ENCODE data around the gene TEPSIN.

Gene TEPSIN, protein sequence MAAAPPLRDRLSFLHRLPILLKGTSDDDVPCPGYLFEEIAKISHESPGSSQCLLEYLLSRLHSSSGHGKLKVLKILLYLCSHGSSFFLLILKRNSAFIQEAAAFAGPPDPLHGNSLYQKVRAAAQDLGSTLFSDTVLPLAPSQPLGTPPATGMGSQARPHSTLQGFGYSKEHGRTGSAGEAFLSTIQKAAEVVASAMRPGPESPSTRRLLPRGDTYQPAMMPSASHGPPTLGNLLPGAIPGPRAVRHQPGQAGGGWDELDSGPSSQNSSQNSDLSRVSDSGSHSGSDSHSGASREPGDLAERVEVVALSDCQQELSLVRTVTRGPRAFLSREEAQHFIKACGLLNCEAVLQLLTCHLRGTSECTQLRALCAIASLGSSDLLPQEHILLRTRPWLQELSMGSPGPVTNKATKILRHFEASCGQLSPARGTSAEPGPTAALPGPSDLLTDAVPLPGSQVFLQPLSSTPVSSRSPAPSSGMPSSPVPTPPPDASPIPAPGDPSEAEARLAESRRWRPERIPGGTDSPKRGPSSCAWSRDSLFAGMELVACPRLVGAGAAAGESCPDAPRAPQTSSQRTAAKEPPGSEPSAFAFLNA

DNA sequence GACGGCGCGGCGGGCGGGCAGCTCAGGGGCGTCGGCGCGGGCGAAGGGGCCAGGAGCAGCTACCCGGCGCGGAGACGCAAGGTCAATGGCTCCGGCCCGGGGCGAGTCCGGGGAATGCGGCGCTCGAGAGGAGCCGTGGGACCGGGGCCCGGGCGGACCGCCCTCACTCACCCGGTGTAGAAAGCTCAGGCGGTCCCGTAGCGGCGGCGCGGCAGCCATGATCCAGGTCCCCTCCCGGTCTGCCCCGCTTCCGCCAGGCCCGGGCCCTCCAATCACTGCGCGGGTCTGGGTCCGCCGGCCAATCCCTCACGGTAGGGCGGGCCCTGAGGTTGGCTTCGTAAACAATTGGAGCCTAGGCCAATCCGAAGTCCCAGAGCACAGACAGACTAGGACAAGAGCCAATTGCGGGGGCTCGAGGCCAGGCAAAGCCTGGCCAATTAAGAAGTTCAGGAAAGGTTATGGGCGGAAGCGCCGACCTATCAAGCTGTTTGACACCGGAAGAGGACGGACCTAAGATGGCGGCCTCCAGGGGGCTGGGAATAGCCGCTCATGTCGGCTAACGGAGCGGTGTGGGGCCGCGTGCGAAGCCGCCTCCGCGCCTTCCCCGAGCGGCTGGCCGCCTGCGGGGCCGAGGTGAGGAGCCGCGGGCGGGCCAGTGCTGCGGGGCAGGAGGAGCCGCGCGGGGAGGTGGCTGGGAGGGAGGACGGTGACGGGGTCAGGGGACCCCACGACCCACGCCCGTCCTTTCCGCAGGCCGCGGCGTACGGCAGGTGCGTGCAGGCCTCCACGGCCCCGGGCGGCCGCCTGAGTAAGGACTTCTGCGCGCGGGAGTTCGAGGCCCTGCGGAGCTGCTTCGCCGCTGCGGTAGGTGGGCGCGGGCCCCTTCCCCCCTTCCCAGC is at the start of gene TEPSIN, which contains the start of gene NDUFAF8:
Gene TEPSIN (minus strand): TSS at position 241 of the 899 bp plus-strand sequence. CDS start 22 bp downstream, at position 219.
Gene NDUFAF8 (plus strand): TSS at position 504 of the 899 bp plus-strand sequence. CDS start 46 bp downstream, at position 550.
- DNase-seq (ENCODE audit: low spot score) = peak; percentile 100

DNA sequence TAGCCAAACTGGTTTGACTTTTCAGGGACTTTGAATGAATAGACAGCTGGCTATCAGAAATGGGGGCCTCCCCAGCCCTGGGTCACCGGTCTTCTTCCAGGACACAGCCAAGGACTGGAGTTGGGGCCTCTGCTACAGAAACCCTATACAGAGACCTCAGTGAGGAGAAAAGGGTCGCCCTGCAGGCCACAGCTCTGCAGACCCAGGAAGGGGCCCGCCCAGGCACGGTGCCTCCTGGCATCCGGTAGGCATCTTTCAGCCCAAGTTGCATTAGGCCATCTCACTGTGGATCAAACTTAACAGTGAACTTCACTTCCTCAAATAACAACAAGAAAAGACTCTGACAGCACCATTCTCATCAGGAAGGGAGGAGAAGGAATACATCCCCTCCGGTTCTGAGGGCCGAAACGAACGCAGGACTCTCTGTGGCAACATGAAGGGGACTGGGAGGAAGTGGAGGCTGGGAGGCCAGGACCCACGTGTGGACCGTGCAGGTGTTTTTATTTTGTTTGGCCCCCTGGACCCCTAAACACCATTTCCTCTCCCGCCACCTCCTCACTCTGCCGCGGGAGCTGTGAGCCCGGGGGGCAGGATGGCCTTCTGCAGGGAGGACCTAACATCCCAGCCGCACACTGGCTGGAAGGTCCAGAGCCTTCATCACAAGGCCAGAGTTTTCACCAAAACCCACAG is 49.0 kb upstream of the TEPSIN start:
- DNase-seq (ENCODE audit: low spot score) = no peak

DNA sequence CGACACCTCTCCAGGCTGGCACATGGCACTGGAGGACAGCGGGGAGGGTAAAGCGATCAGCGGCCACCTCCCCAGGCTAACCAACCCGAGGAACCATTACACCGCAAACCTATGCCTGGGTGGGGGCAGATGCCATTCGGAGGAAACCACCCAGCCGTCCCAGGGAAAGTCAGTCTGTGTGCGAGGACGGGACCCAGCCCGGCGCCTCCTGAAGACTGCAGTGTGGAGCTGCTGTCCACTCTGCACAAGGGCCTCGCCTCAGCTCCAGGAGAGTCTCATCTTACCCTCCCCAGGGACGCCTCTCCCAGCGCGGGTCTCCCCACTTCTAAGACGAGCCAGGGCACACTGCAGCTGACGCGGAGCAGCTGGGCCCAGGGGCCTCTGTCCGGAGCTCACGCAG is 48.3 kb upstream of the TEPSIN start:
- no peak for DNase-seq (ENCODE audit: low spot score)

DNA sequence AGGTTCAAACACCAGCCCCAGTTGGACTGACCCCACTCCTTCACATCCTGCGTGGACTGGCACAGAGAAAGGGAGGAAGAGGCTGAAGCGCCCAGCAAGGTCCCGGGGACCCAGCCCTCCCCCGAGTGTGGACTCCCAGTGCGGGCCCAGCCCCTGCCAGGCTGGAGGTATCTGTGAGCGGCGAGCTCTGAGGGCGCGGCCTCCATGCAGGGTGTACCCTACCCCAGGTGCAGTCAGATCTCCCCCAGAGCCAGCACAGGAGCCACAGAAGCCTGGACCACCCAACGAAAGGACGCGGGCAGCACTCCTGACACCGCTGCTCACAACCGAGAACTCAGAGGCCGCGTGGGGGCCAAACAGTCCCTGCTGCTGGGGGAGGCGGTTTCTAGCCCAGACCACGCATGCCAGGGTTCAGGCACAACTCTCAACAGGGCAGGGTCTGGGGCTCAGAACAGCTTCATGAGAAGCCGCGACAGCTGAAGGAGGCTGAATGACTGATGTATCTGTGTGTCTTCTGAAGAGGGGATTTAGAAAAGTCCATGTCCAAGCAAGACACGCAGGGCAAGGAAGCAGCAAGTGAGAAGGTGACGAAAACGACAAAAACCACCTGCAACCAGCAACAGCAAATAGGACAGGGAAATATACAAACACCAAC is 47.8 kb upstream of the TEPSIN start:
- DNase-seq (ENCODE audit: low spot score) = no peak

DNA sequence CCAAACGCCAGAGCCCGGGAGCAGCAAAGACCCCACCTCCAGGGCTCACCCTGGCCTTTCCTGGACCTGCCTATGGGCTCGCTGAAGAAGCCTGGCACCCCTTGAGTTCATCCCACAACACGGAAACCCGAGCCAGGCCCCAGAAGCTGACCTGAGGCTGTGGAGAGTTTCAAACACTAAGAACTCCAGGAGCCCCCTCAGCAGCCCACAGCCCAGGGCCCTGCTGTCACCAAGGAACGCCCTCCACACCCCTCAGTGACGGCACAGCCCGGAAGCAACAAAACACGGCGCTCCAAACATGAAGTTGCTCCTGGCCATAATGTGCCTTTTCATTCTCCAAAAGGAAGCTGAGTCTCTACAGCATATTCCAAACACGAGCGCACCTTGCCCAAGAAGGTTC is 47.0 kb upstream of the TEPSIN start:
- DNase-seq (ENCODE audit: low spot score) = no peak

DNA sequence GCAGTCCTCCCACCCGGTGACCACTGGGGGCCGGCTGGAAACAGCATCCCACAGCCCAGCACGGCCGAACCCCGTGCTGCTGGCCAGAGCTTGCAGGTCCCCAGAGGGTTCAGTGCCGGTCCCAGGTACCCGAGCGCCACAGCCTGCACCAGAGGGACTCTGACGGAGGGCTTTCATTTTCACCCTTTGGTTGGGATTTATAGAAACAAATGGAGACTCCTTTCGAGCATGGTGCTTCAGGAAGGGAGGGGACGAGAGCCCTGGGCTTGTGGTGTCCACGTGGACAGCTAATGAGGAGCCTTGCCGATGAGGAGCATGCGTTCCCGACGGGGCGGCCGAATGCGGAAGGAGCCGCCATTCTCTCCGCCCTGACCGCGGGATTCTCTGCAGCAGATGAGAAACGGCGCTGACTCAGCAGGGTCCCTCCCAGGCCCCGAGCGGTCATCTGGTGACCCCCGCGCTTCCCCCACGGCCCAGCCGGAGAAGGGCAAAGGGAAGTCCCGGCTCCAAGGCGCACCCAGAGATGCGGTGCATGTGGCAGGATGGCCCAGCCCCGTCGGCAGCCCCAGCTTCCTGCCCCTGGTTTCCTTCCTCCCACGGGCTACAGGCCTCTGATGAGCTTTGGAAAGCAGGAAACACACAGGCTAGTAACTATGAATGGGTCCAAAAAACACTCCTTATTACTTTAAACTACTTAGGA is 46.5 kb upstream of the TEPSIN start:
- no peak for DNase-seq (ENCODE audit: low spot score)

DNA sequence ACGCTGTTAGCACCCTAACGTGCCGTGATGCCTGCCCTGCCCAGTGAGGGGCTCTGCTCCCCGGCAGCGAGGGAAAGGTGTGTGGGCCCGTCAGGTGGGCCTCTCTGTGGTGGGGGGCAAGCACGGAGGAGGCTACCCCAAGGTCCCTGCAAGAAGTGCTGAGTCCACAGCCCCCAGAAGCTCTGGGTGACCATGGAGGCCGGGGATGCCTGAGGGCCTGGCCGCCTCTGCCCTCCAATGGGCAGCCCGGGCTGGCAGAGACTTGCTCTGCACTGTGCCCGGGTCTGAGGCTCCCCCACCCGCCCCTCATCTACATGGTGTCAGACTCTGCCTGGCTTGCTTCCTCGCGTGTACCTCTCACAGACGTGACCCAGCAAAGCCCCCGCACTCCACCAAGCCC is 44.0 kb upstream of the TEPSIN start:
- no peak for DNase-seq (ENCODE audit: low spot score)

DNA sequence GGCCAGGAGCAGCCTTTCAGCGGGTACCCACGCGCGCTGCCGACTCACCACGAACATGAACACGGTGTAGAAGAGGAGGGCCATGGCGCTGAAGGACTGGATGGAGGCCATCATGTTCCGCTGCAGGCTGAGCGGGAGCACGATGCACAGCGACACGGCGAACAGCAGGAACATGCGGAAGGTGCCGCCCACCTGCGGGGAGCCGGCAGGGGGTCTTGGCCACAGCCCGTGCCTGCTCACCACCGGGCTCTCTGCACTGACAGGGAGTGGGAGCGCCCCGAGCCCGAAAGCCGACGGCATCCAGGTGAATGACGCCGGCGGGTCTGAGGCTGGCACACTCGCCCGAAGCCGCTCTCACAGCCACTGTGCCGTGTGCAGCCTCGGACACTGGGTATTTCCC is 43.3 kb upstream of the TEPSIN start:
- DNase-seq (ENCODE audit: low spot score) = no peak

DNA sequence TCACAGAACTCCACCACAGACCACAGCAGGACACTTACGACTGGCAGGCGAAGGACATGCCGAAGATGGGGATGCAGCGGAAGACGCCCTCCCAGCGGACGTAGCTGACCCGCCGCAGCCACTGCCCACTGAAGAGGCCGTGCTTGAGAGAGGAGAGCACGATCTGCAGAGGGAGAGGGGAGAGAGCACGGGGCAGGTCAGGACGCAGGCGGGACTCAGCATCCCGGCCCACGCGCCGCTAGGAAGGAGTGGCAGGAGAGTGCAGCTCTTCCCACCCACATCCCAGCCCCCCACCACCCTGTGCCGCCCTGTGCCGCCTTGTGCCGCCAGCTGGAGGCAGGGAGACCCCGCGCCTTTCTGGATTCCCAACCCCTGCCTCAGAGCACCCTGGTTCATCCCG is 41.7 kb upstream of the TEPSIN start:
- DNase-seq (ENCODE audit: low spot score) = no peak

DNA sequence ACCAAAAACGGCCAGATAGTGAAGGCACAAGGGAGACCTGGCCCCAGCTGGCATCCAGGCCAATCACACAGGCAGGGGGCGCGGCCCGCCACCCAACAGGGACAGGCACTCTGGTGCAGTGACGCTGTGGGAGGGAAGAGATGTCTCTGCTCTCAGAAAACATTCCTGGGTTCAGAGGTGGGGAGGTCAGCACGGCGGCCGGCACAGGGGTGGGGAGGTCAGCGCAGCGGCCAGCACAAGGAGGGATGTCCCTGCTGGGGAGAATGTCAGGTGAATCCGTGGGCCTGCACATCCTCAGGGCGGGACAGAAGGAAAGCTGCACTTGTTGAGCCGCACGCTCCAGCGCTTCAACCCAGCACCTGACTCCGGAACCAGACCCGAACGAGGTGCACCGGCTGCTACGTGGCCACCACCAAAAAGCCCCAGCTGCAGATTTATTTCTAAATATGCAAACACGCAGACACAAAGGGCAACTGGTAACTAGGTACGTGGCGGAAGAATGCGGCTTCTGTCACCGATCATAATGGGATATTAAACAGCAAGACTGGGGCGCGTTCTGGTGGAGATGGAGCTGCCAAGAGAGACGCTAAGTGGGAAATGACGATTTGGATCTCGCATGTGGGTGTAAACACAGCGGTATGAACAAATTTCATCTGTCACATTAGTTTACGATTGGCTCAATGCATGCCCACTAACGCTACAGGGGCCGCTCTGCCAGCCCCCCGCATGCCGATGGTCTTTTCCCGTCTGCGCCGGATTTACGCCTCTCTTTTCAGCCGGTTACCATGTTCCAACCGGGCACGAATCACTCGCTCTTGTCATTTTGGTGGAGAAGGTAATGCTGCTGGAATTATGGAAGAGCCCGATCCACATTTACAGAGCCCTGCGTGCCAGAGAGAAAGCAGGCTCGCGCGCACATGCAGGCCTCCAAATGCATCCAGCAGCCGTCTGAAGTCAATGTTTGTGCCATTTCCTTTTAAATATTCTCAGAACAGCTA is 40.7 kb upstream of the TEPSIN start:
- DNase-seq (ENCODE audit: low spot score) = no peak

DNA sequence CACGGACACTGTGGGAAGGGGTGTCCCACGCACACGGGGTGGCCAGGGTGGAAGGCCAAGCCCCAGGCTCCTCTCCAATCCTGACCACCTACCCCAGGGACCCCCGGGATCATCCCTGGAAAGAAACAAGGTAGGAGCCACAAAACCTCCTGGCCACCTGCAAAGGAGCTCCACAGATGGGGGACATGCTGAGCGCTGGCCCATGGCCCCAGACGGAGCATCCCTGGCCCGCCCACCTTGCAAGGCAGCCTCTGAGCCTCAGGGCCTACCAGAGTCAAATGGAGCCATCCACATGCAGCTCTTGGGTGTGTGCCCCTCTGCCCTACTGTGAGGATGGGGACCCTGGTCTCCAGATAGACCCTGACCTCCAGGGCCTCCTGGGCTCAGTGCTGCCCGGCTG is 40.0 kb upstream of the TEPSIN start:
- DNase-seq (ENCODE audit: low spot score) = no peak

DNA sequence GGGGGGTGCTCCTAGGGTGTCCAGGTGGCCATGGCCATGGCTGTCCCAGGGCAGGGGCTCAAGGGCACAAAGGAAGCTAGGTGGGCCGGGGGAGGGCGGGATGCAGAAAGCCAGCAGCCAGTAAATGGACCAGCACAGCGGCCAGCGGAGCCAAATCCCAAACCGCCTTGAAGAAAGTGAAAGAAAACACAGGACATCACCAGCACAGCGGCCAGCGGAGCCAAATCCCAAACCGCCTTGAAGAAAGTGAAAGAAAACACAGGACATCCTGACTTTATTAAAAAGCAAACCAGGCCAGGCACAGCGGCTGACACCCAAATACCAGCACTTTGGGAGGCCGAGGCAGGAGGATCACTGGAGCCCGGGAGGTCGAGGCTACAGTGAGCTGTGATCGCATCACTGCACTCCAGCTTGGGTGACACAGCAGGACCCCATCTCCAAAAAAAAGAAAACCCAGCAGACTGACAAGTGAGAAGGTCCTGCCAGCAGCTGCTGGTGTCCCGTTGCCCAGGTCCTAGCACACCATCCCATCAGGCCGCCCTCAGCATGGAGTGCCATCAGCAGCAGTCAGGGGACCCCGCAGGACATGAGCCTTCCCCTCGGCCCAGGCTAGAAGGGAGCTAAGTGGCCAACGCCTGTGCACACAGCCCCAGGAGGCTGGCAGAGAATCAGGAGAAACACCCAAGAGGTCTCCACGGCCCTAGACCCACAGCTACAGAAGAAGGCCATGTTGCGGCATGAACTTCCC is 39.3 kb upstream of the TEPSIN start:
- no peak for DNase-seq (ENCODE audit: low spot score)

DNA sequence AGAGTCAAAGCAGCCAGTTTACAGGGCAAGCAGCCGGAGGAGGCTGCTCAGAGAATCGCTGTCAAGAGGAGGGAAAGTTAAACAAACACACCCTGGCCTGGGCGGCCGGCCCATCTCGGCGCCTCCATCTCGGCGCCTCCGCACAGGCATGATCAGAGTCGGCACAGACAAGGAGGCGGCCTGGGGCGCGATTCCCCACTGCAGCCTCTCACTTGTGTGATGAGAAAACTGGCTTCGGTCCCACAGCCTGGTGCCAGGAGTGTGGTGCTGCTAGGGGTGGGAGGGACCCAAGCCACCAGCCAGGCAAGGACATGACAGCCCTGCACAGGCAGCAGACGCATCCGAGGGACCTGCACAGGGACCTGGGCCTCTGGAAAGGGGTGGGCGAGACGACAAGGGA is 38.6 kb upstream of the TEPSIN start:
- no peak for DNase-seq (ENCODE audit: low spot score)

DNA sequence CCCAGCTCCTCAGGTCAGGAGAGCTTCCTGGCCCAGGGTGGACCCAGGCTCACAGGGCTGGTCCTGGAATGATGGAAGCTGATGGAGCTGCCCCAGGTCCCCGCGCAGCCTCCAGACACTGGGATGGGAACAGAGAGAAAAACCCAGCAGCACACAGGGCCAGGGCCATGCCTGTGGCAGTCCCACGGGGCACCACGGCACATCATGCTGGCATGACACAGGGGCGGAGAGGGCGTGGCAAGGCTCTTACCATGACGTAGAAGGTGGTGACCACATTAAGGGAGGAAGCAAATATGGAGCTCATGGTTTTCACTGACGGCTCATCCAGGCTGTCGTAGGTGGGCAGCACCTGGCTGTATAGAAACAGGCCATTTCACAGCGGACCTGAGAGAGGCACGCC is 37.9 kb upstream of the TEPSIN start:
- DNase-seq (ENCODE audit: low spot score) = no peak

DNA sequence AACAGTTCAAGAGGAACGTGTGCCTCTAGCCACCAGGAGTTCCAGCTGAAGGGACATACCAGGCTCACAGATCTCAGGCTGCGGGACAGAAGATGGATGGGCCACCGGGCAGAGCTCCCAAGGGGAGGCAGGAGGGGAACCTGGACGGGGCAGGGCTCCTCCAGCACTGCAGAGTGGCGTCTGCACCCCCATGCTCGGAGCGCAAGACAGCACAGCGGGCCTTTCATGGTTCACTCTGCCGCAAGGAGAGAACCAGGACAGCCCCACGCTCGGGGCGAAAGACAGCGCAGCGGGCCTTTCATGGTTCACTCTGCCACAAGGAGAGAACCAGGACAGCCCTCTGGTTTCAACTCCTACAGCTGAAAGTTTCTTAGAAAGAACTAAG is 35.6 kb upstream of the TEPSIN start:
- DNase-seq (ENCODE audit: low spot score) = no peak

DNA sequence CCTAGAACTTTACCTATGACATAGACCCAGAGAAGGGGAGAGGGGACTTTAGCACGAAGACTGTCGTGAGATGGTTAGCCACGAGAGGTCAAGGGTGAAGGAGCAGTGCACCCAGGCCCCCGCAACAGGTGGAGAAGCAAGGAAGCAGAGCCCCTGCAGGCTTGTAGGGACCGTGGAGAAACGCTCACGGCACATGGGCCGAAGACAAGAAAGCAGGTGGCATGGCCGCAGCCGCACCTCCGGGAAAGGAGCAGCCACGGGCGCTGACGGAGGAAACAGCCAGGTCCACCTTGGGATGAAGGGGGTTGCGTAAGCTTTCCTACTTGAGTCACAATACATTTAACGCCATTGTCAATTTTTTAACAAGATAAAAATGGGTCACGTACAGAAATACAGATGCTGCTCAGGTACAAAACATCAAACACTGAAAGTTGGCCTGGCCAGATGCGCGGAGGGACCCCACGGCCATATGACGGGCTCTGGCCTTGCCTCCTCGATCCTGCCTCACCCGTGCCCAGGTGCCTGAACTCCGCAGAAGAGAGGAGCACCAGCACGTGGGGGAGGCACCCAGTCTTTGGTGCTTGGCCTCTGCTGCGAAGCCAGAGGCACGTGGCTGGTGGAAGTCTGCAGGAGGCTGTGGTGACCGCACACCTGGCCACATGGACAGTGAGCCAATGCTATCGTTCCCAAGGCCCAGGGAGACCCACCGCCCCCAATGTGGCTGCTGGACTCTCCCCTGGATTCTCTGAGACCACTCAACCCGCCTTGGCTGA is 35.0 kb upstream of the TEPSIN start:
- no peak for DNase-seq (ENCODE audit: low spot score)

DNA sequence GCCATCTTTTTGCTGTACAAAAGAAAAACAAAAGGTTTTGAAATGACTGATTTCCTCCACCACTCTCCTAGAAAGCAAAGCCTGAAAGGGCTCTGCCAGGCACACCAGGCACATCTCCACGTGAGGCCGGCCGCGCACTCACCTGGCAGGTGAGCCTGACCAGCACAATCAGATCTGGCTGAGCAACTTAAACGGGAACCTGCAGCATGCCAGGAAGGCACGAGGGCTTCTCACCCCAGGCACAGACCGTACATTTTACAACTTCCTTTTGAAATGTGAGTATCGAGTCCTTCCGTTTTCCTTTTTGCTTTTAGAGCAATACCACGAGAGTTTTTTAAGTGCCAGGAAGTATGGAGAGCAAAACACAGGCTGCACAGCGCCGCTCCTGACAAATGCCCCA is 33.8 kb upstream of the TEPSIN start:
- no peak for DNase-seq (ENCODE audit: low spot score)

DNA sequence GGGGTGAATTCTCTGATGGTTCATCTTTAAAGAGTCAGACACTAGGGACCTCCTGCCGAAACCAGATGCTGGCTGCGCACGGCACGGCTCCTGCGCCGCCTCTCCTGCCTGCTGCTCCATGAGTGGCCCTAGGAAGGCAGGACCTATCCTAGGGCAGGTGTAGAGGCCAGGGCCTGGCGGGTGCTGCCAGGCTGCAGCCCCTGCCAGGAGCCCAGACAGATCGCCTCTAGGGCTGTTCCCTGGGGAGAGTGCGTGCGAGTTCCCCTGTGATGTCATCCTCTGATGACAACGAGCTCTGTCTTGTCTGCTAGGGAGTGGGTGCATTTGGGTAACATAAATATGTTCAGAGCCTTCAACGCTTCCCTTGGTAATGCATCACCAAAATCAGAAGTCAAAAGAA is 32.4 kb upstream of the TEPSIN start:
- DNase-seq (ENCODE audit: low spot score) = no peak
